ENCODE results near the gene RSL1D1. TPM values are rescaled to one million over a fixed set of nuclear protein-coding genes. Genes with fewer than 3 reads are reported as not detected.

Gene RSL1D1
- total and polyA plus RNA-seq, 10 of the 15 experiments (the other 5 are each of a cell fraction or from before 2014, with no cell fraction given): 106 to 535 (median 304) TPM

DNA sequence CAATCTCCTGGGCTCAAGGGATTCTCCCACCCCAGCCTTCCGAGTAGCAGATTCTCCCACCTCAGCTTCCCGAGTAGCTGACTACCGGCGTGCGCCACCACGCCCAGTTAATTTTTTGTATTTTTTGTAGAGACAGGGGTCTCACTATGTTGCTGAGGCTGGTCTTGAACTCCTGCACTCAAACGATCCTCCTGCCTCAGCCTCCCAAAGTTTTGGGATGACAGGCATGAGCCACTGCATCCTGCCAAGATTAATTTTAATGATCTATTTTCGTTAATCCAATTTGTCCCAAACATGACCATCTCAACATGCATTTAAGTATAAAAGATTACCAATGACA lies 55.5 kb downstream of the RSL1D1 start:
- Histone ChIP-seq H3K4me2 (ENCODE audit: control insufficient read depth, insufficient read depth) (peak overlapping the region; percentile 24), H3K4me1 (ENCODE audit: control insufficient read depth, insufficient read depth, low read length) (peaks cover 25% of the 10 kb centered on the region), H3K27ac (ENCODE audit: control insufficient read depth, insufficient read depth) (peak overlapping the region; percentile 84), H3K4me3 (peak overlapping the region; percentile 97), H2AFZ (ENCODE audit: control insufficient read depth, low read depth, low read length) (no peak overlapping the region), H3K79me2 (ENCODE audit: control insufficient read depth, insufficient read depth, low read length) (peaks cover 92% of the 10 kb centered on the region), H3K27me3 (replicated peaks in 1 of 2; ENCODE audit: control insufficient read depth in 2 of 2, insufficient read depth in 2 of 2, low read length in 1 of 2) (no peaks in the 10 kb centered on the region), H3K9me3 (replicated peaks; ENCODE audit: control insufficient read depth, insufficient read depth, low read length) (no peaks in the 10 kb centered on the region), H4K20me1 (ENCODE audit: control insufficient read depth, insufficient read depth) (peaks cover 4% of the 10 kb centered on the region; the same call in 1 of the 2 replicates), H3K9ac (ENCODE audit: control insufficient read depth, insufficient read depth, low read length) (peak overlapping the region; percentile 81), H3K36me3 (ENCODE audit: control insufficient read depth in 2 of 2, insufficient read depth in 2 of 2, low read length in 1 of 2) (peaks cover 0 to 2% of the 10 kb centered on the region in 2 experiments; a peak in 3 of 4 replicates)
- ChIA-PET SMC1A (ENCODE audit: uncharacterized antibody, unreplicated experiment) (interaction anchor here (0.7 to 11.9 kb wide), 10 partner anchors 9 to 114 kb away, joined by 3 to 184 read pairs (median 4); partner anchors contain the start of gene TXNDC11), POLR2A (interaction anchor here (0.6 to 12.7 kb wide), 3 partner anchors 18 to 167 kb away, joined by 4 to 410 read pairs (median 164); partner anchors contain the start of gene TXNDC11), RAD21 (ENCODE audit: unreplicated experiment) (interaction anchor here (0.9 to 10.7 kb wide), 2 partner anchors 12 to 52 kb away, joined by 3 to 174 read pairs; no protein-coding TSS in a partner anchor), CTCF (interaction anchor here (0.9 to 7.9 kb wide), 6 partner anchors 10 to 53 kb away, joined by 3 to 62 read pairs (median 26); no protein-coding TSS in a partner anchor)
- DNase-seq (ENCODE audit: low read depth, low spot score): no peak
- 27% methylated on average over 8 of the region's 8 CpGs for WGBS (ENCODE audit: insufficient coverage, insufficient replicate concordance, low lambda C conversion rate, missing lambda C conversion rate)
- TF ChIP-seq WRNIP1 (IDR thresholded peaks at IDR 0.05; ENCODE audit: borderline replicate concordance, low read depth, low read length) (0 out of 2 replicates have a peak, but pooled peaks have one; percentile 64), IKZF2 (IDR thresholded peaks at IDR 0.05) (no peak)
- TF ChIP-seq, protein P1, sequence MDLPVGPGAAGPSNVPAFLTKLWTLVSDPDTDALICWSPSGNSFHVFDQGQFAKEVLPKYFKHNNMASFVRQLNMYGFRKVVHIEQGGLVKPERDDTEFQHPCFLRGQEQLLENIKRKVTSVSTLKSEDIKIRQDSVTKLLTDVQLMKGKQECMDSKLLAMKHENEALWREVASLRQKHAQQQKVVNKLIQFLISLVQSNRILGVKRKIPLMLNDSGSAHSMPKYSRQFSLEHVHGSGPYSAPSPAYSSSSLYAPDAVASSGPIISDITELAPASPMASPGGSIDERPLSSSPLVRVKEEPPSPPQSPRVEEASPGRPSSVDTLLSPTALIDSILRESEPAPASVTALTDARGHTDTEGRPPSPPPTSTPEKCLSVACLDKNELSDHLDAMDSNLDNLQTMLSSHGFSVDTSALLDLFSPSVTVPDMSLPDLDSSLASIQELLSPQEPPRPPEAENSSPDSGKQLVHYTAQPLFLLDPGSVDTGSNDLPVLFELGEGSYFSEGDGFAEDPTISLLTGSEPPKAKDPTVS (IDR thresholded peaks at IDR 0.05; ENCODE audit: low read depth, low read length): no peak
- intact Hi-C loops (cut with micrococcal nuclease; ENCODE audit: unreplicated experiment): loop anchor here (2.0 kb wide), 2 partner anchors 13 to 53 kb away; partner anchors contain the start of gene TXNDC11
- no peak for ATAC-seq
- FAIRE-seq: no peak
- no TSS peak for BruUV-seq (replicated peaks)
- in situ Hi-C loops (cut with MboI): no loop called here

Measured in GM12878 (cell line).